WTC11 (cell line): Measurements from ENCODE around the gene TUBA3C.
"Not testable (repeated sequence)": the region's sequence is repeated elsewhere in the genome, so short reads cannot be mapped to it uniquely, and the experiment has no call there.

Experiments used
- ELF4 ChIP-seq: sonication (generic); formaldehyde crosslinking; IDR thresholded peaks from 2 replicates; pipeline ENCODE4 v1.8.1; 2022; ENCODE audit warnings: low read depth, mild to moderate bottlenecking, moderate library complexity, missing genetic modification reagents
- ETV6 ChIP-seq: sonication (generic); formaldehyde crosslinking; IDR thresholded peaks from 2 replicates; pipeline ENCODE4 v1.8.1; 2022; ENCODE audit warnings: mild to moderate bottlenecking, missing genetic modification reagents
- FOXK1 ChIP-seq: sonication (generic); formaldehyde crosslinking; IDR thresholded peaks from 2 replicates; pipeline ENCODE4 v1.8.0; 2022; ENCODE audit warnings: mild to moderate bottlenecking, moderate library complexity, missing genetic modification reagents
- KAT7 ChIP-seq: sonication (generic); formaldehyde crosslinking; IDR thresholded peaks from 2 replicates; pipeline ENCODE4 v1.8.1; 2023; ENCODE audit warnings: missing genetic modification reagents, mild to moderate bottlenecking, borderline replicate concordance
- NFE2L1 ChIP-seq: sonication (generic); formaldehyde crosslinking; IDR thresholded peaks from 2 replicates; pipeline ENCODE4 v1.8.1; 2023; ENCODE audit warnings: missing genetic modification reagents
- NFYB ChIP-seq: sonication (generic); formaldehyde crosslinking; conservative IDR thresholded peaks from 2 replicates; pipeline ENCODE4 v1.8.0; 2022; ENCODE audit warnings: low read depth, missing genetic modification reagents
- NR1H2 ChIP-seq: sonication (generic); formaldehyde crosslinking; IDR thresholded peaks from 2 replicates; pipeline ENCODE4 v1.9.0; 2021; ENCODE audit warnings: mild to moderate bottlenecking, moderate library complexity, missing genetic modification reagents
- SMAD3 ChIP-seq: sonication (generic); formaldehyde crosslinking; IDR thresholded peaks from 2 replicates; pipeline ENCODE4 v1.8.0; 2022; ENCODE audit warnings: missing genetic modification reagents, mild to moderate bottlenecking, borderline replicate concordance
- TF ChIP-seq, protein P1 (sequence below): fragments of 200-600 bp; IDR thresholded peaks from 2 replicates; pipeline ENCODE4 v1.8.0; 2022; ENCODE audit warnings: antibody characterized with exemption
- TF ChIP-seq, protein P2 (sequence below): sonication (generic); formaldehyde crosslinking; IDR thresholded peaks from 2 replicates; pipeline ENCODE4 v1.8.0; 2022; ENCODE audit warnings: mild to moderate bottlenecking, missing genetic modification reagents
- TF ChIP-seq, protein P3 (sequence below): sonication (generic); formaldehyde crosslinking; IDR thresholded peaks from 2 replicates; pipeline ENCODE4 v1.8.1; 2022; ENCODE audit warnings: low read depth, missing genetic modification reagents, borderline replicate concordance
- TF ChIP-seq, protein P4 (sequence below): sonication (generic); formaldehyde crosslinking; IDR thresholded peaks from 2 replicates; pipeline ENCODE4 v1.8.0; 2022; ENCODE audit warnings: mild to moderate bottlenecking, missing genetic modification reagents
- TF ChIP-seq, protein P5 (sequence below): sonication (generic); formaldehyde crosslinking; IDR thresholded peaks from 2 replicates; pipeline ENCODE4 v1.8.1; 2023; ENCODE audit warnings: mild to moderate bottlenecking, missing genetic modification reagents, moderate library complexity
- TF ChIP-seq, protein P6 (sequence below): sonication (generic); formaldehyde crosslinking; IDR thresholded peaks from 2 replicates; pipeline ENCODE4 v1.8.1; 2022; ENCODE audit warnings: low read depth, mild to moderate bottlenecking, moderate library complexity, missing genetic modification reagents, borderline replicate concordance

DNA sequence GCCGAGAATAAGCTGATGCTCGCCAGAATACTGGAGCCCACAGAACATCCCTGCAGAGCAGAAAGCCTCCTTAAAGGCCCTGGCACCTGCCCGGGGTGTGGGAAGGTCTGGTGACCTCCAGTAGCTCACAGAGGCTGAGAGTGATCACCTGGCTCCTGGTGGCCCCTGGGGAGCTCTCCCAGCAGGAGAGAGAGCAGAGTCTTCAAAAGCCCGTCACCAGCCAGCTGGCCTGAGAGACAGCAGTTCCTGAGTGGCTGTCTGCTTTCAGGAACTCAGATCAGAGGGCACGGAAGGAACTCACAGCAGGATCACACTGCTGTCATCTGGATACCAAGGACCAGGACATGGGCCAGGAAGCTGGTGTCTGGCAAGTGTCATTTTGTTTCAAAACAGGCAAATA is 7.7 kb upstream of the TUBA3C start:
- TF ChIP-seq ETV6 (CRISPR knock-in tag); NFYB (CRISPR knock-in tag); KAT7 (CRISPR knock-in tag); ELF4 (CRISPR knock-in tag); SMAD3 (CRISPR knock-in tag); FOXK1 (CRISPR knock-in tag); NR1H2; NFE2L1: not testable (repeated sequence)
- TF ChIP-seq, protein P1, sequence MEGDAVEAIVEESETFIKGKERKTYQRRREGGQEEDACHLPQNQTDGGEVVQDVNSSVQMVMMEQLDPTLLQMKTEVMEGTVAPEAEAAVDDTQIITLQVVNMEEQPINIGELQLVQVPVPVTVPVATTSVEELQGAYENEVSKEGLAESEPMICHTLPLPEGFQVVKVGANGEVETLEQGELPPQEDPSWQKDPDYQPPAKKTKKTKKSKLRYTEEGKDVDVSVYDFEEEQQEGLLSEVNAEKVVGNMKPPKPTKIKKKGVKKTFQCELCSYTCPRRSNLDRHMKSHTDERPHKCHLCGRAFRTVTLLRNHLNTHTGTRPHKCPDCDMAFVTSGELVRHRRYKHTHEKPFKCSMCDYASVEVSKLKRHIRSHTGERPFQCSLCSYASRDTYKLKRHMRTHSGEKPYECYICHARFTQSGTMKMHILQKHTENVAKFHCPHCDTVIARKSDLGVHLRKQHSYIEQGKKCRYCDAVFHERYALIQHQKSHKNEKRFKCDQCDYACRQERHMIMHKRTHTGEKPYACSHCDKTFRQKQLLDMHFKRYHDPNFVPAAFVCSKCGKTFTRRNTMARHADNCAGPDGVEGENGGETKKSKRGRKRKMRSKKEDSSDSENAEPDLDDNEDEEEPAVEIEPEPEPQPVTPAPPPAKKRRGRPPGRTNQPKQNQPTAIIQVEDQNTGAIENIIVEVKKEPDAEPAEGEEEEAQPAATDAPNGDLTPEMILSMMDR, result not testable (repeated sequence)
- TF ChIP-seq, protein P2, sequence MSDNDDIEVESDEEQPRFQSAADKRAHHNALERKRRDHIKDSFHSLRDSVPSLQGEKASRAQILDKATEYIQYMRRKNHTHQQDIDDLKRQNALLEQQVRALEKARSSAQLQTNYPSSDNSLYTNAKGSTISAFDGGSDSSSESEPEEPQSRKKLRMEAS (CRISPR knock-in tag), result not testable (repeated sequence)
- TF ChIP-seq, protein P3, sequence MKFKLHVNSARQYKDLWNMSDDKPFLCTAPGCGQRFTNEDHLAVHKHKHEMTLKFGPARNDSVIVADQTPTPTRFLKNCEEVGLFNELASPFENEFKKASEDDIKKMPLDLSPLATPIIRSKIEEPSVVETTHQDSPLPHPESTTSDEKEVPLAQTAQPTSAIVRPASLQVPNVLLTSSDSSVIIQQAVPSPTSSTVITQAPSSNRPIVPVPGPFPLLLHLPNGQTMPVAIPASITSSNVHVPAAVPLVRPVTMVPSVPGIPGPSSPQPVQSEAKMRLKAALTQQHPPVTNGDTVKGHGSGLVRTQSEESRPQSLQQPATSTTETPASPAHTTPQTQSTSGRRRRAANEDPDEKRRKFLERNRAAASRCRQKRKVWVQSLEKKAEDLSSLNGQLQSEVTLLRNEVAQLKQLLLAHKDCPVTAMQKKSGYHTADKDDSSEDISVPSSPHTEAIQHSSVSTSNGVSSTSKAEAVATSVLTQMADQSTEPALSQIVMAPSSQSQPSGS (CRISPR knock-in tag), result not testable (repeated sequence)
- TF ChIP-seq, protein P4, sequence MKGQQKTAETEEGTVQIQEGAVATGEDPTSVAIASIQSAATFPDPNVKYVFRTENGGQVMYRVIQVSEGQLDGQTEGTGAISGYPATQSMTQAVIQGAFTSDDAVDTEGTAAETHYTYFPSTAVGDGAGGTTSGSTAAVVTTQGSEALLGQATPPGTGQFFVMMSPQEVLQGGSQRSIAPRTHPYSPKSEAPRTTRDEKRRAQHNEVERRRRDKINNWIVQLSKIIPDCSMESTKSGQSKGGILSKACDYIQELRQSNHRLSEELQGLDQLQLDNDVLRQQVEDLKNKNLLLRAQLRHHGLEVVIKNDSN (CRISPR knock-in tag), result not testable (repeated sequence)
- TF ChIP-seq, protein P5, sequence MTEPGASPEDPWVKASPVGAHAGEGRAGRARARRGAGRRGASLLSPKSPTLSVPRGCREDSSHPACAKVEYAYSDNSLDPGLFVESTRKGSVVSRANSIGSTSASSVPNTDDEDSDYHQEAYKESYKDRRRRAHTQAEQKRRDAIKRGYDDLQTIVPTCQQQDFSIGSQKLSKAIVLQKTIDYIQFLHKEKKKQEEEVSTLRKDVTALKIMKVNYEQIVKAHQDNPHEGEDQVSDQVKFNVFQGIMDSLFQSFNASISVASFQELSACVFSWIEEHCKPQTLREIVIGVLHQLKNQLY (CRISPR knock-in tag), result not testable (repeated sequence)
- TF ChIP-seq, protein P6, sequence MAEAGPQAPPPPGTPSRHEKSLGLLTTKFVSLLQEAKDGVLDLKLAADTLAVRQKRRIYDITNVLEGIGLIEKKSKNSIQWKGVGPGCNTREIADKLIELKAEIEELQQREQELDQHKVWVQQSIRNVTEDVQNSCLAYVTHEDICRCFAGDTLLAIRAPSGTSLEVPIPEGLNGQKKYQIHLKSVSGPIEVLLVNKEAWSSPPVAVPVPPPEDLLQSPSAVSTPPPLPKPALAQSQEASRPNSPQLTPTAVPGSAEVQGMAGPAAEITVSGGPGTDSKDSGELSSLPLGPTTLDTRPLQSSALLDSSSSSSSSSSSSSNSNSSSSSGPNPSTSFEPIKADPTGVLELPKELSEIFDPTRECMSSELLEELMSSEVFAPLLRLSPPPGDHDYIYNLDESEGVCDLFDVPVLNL (CRISPR knock-in tag), result not testable (repeated sequence)
